Neural progenitor cell (in vitro differentiated cells): Measurements from ENCODE around the gene COL4A2.

Source experiments
- CTCF ChIP-seq: fragments of 200-600 bp; sonication (generic); IDR thresholded peaks from 2 replicates; pipeline ENCODE4 v1.5.1; 2017; ENCODE audit warnings: antibody characterized with exemption, mild to moderate bottlenecking
- EZH2phosphoT487 ChIP-seq: fragments of 200-600 bp; sonication (generic); IDR thresholded peaks from 2 replicates; pipeline ENCODE4 v1.6.1; 2017; ENCODE audit warnings: antibody characterized with exemption

GRCh38 chr13:110305949-110306339, 1.1 kb upstream of the COL4A2 start:
- no peak for TF ChIP-seq CTCF
- TF ChIP-seq EZH2phosphoT487, result no peak
